AG09309 (cell line): ENCODE data around the gene ULK1.

Experiments used
- DNase-seq: peaks from one replicate; pipeline ENCODE4 v3.0.0-alpha.2; 2010; ENCODE audit warnings: low read depth
- H3K4me3 ChIP-seq: 2 replicates; pipeline ENCODE4 v1.5.1; 2011; ENCODE audit warnings: mild to moderate bottlenecking, low read depth, low read length, moderate library complexity; ENCODE audit not compliant: control insufficient read depth
- TF ChIP-seq, protein P1 (sequence below): IDR thresholded peaks from 2 replicates; pipeline ENCODE4 v1.5.1; 2011; ENCODE audit warnings: mild to moderate bottlenecking, low read depth, low read length, inconsistent platforms; ENCODE audit not compliant: insufficient read depth, control insufficient read depth; ENCODE audit errors: missing control alignments

The ULK1 gene

DNA sequence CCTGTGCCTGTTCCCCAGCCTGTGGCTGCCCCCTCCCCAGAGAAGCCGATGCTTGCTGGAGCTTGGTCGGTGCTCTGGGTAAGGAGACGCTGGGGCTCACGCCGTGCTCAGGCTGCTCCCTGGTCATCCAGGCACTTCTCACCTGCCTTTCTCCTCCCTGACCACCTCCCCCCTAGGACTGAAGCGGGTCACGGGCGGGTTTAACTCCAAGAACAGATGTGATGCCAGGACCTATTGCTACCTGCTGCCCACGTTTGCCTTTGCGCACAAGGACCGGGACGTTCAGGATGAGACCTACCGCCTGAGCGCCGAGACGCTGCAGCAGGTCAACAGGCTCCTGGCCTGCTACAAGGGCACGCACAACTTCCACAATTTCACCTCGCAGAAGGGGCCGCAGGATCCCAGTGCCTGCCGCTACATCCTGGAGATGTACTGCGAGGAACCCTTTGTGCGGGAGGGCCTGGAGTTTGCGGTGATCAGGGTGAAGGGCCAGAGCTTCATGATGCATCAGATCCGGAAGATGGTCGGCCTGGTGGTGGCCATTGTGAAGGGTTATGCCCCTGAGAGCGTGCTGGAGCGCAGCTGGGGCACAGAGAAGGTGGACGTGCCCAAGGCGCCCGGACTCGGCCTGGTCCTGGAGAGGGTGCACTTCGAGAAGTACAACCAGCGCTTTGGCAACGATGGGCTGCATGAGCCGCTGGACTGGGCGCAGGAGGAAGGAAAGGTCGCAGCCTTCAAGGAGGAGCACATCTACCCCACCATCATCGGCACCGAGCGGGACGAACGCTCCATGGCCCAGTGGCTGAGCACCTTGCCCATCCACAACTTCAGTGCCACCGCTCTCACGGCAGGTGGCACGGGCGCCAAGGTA, 46.9 kb downstream of the ULK1 start:
- no peak for DNase-seq
- TF ChIP-seq, protein P1, sequence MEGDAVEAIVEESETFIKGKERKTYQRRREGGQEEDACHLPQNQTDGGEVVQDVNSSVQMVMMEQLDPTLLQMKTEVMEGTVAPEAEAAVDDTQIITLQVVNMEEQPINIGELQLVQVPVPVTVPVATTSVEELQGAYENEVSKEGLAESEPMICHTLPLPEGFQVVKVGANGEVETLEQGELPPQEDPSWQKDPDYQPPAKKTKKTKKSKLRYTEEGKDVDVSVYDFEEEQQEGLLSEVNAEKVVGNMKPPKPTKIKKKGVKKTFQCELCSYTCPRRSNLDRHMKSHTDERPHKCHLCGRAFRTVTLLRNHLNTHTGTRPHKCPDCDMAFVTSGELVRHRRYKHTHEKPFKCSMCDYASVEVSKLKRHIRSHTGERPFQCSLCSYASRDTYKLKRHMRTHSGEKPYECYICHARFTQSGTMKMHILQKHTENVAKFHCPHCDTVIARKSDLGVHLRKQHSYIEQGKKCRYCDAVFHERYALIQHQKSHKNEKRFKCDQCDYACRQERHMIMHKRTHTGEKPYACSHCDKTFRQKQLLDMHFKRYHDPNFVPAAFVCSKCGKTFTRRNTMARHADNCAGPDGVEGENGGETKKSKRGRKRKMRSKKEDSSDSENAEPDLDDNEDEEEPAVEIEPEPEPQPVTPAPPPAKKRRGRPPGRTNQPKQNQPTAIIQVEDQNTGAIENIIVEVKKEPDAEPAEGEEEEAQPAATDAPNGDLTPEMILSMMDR: no peak
- no peak overlapping the region for H3K4me3 ChIP-seq

DNA sequence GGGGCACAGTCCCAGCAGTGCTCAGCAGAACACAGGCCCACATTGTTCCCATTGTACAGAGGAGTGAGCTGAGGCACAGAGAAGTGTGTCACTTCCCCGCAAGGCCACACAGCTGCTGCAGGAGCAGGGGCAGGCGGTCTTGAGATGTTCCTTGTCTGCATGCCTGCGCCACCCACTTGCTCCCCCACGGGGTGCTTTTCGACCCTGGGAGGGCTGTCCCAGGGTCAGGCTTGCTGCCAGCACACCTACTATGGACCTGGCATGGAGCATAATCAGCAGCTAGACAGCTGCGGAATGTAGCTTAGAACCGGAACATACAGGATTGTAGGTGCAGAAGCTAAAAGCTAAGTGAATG, 47.5 kb downstream of the ULK1 start:
- DNase-seq: no peak
- TF ChIP-seq, protein P1: no peak
- H3K4me3 ChIP-seq: no peak overlapping the region

DNA sequence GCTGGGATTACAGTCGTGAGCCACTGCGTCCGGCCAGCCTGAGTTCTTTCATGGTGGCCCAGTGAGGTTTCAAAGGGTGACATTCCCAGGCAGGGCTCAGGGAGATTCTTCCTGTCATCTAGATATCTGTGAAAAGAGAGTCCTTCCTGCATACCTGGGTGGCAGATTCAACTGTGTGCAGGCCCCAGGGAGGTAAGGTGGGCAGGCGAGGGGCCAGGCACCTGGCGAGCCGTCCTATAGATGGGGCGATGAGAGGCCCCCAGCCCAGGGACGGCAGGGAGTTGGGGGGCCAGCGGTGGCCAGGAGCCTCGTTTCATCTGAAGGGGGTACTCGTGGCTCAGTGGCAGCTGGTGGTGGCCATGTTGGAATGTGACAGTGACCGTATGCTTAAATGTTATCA, 48.2 kb downstream of the ULK1 start:
- TF ChIP-seq, protein P1: no peak
- no peak for DNase-seq
- no peak overlapping the region for H3K4me3 ChIP-seq

DNA sequence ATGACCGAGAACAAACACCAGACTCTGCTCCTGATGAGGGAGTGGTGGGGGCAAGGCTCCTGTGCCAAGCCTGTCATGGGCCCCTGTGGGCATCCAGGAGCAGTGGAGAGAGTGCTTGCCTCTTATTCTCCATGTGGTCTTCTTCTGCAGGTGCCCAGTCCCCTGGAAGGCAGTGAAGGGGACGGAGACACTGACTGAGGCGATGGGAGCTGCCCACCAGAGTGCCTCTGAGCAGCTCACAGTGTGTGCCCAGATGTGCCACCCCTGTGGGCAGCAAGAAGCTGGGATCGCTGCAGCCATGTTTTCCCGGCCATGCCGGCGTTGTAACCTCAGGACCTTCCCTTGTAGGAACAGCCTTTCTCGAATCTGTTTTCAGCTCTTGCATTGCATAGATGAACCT, 49.0 kb downstream of the ULK1 start:
- TF ChIP-seq, protein P1: no peak
- no peak overlapping the region for H3K4me3 ChIP-seq
- no peak for DNase-seq

DNA sequence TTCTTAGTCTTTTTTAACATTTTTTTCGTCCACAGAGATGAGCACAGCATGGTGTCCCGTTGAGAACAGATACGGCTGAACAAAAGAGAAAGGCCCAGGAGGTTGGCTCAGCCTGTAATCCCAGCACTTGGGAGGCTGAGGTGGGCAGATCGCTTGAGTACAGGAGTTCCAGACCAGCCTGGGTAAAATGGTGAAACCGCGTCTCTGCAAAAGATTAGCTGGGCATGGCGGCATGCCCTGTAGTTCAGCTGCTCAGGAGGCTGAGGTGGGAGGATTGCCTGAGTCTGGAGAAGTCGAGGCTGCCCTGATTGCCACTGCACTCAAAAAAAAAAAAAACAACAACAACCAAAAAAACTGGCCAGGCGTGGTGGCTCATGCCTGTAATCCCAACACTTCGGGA, 49.5 kb downstream of the ULK1 start:
- H3K4me3 ChIP-seq: no peak overlapping the region
- DNase-seq: no peak
- TF ChIP-seq, protein P1: no peak

DNA sequence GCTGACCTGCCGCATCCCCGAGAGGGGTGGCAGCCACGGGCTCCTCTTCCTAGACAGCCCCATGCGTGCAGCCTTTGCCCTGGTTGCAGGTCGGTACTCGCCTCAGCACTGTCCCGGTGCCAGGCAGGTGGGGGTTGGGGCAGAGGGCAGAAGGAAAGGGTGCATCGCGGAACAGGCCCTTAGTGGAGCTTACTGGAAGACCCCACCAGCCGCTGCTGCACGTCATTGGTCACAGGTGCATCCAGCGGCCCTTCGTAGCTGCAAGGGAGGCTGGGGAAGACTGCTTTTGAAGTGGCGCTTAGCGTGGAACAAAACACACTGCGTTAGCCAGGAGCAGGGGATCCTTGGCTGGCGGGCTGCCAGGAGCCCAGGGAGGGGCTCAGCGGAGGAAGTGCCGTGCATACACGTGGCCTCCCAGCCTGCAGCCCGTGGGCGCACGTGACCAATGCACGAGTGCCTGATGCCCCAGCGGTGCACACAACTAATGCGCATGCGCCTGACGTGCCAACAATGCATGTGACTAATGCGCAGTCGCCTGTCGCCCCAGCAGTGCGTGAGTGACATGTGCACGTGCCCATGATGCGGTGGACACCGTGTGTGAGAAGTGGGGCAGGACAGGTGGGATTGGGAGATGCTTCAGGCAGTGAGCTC, 50.3 kb downstream of the ULK1 start:
- TF ChIP-seq, protein P1: no peak
- H3K4me3 ChIP-seq: no peak overlapping the region
- DNase-seq: no peak
